T-helper 2 cell (primary cell): Measurements from ENCODE around the gene RDH13.
"Not testable (repeated sequence)": the region's sequence is repeated elsewhere in the genome, so short reads cannot be mapped to it uniquely, and the experiment has no call there.

ENCODE experiments used
- DNase-seq, 5 experiments: peaks; one replicate each; pipeline versions ENCODE4 v3.0.0 to v3.0.0-alpha.2; 2012 to 2022
- total RNA-seq, 2 donors: gene quantifications; one replicate each; lab custom pipeline; 2026; lab: John Stamatoyannopoulos, UW

The RDH13 gene, protein sequence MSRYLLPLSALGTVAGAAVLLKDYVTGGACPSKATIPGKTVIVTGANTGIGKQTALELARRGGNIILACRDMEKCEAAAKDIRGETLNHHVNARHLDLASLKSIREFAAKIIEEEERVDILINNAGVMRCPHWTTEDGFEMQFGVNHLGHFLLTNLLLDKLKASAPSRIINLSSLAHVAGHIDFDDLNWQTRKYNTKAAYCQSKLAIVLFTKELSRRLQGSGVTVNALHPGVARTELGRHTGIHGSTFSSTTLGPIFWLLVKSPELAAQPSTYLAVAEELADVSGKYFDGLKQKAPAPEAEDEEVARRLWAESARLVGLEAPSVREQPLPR
- total RNA-seq = 11.2 to 18.3 reads per million in 2 donors

DNA sequence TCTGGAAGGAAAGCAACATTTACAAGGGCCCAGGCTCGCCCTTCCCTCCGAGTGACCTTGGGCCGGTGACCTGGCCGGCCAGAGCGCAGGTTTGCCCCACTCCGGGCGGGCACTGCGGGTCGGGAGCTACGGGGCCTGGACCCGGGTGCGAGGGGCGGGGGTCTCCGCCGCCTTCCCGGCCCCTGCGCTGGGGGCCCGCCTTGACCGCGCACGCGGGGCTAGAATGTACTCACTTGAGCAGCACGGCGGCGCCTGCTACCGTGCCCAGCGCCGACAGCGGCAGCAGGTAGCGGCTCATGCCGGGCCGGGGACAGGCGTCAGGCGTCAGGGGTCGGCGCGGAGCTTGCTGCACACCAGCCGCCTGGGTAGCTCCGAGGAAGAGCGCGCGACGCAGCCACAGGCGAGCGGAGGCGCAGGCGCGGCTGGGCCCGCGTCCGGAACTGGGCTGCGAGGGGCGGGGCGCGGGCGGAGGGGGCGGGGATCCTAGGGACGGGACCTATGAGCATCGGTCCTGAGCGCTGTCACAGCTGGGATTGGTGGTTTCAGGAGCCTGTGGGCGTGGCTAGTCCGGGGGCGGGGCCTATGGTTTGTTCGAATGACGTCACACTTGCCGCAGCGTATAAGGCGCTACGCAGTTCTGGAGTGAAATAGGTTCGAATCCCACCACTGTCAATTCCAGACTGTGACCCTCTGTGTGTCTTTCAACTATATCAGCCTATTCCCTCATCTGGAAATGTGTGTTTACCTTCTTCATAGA lies at the start of gene RDH13:
RDH13 (minus strand) TSS at position 414 of the 757 bp plus-strand sequence; CDS start at position 298, 116 bp downstream.
- peak; percentile 94 to 98 (median 97) for DNase-seq

DNA sequence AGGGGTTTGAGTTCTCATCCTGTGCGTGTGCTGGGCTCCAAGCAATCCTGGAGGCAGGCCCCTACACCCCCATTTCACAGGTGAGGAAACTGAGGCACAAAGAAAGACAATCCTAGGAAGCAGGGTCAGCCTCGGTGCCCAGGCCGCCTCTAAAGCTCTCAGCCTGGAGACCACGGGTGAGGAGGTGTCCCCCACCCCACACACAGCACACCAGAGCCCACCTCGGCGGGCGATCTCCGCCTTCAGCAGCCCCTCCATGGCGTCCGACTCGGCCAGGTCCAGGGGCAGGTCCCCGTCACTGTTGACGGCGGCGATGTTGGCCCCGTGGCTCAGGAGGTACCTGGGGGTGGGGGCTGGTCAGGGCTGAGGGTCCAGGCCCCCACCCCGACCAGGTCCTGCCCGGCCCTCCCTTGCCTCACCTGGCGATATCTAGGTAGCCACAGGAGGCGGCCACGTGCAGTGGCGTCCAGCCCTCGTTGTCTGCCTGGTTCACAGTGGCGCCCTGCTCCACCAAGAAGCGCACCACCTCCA lies 49.4 kb upstream of the RDH13 start:
- no peak for DNase-seq

DNA sequence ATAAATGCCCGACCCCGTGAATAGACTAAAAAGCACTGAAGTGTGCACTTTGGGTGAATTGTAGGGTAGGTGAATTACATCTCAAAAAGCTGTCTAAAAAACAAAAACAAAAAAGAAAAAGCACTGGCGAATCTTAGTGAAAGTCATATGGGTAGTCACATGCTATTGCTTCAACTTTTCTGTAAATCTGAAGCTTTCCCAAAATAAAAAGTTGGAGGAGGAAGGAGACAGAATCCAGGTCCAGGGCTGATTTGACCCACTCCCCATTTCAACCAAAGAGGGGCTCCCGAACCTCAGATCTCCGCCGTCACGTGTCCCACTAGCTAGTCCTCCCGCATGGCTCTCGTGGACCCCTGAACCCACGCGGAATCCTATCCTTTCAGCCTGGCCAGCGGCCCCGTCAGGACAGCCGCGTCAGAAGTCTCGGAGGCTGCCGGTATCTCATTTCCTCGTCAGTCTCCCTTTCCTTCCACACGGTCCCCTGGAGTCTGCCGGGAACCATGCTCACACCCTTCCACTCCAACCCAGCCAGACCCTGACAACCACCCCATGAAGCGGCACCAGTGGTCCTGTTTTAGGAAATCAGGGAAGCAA lies 48.4 kb upstream of the RDH13 start:
- DNase-seq = no peak

DNA sequence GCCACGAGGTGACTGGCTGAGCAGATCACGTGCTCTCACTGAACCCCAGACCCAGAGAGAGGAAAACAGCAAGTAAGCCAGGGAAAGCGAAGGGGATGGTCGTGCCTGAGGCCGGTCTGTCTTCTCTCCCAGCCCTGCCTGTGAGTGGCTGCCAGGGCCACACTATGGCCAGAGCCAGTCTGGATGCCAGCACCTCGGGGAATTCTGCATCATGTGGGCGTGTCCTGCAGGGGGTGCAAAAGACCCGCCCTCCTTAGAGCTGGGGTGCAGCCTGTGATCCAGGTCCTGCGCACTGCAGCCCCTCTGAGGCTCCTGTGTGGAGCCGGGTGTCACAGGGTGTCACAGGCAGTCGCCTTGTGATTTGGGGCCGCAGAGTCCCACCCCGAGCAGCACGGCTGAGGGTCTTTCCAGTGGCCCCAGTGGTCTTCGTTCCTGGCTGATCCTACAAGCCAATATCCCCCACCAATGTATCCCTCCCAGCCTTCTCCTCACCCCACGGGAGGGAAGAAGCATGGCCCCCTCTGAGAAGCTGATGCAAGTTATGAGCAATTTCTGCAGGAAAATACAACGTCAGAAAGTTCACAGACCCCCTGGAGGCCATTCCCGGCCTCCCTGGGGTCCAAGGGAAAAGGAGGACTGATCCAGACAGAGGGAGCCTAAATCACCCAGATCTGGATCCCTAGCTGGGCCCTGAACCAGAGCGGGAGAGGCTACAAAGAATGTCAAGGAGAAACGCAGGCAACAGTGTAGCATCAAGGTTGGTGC lies 46.8 kb upstream of the RDH13 start:
- DNase-seq = no peak

DNA sequence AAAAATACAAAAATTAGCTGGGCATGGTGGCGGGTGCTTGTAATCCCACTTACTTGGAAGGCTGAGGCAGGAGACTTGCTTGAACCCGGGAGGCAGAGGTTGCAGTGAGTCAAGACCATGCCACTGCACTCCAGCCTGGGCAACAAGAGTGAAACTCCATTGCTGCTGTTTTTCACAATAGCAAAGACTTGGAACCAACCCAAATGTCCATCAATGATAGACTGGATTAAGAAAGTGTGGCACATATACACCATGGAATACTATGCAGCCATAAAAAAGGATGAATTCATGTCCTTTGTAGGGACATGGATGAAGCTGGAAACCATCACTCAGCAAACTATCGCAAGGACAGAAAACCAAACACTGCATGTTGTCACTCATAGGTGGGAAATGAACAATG lies 44.3 kb upstream of the RDH13 start:
- not testable (repeated sequence) for DNase-seq

DNA sequence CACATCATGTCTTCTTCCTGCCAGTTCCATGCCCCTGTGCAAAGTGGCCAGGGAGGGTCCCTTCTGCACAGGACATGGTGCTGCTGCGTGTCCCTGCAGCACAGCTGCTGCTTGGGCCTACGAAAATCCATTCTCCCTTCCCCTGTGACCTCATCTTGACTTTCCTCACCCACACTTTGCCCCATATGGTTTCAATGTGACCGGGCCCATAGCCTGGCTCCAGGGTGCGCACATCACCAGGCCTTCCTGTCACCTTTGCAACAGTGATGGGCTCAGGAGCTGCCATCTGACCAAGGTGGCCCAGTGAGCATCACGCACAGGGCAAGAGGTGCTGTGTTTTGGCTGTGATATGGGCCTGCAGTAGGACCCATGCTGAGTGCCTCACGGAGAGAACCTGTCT lies 43.6 kb upstream of the RDH13 start:
- no peak for DNase-seq

DNA sequence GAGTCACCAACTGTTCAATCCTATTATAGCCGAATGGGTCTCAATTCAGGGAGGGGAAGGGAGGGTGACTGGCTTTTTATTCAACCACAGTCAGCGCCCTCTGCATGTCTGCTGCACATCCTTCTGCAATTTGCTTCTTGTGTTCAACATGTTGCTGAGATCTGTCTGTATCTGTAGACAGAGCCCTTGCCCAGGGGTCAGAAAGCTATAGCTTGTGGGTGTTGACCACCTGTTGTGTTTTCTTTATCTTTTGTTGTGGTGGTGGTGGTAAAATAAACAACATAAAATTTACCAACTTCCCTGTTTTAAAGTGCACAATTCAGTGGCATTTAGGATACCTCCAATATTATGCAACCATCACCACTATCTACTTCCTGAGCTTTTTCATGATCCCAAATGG lies 42.3 kb upstream of the RDH13 start:
- no peak for DNase-seq

DNA sequence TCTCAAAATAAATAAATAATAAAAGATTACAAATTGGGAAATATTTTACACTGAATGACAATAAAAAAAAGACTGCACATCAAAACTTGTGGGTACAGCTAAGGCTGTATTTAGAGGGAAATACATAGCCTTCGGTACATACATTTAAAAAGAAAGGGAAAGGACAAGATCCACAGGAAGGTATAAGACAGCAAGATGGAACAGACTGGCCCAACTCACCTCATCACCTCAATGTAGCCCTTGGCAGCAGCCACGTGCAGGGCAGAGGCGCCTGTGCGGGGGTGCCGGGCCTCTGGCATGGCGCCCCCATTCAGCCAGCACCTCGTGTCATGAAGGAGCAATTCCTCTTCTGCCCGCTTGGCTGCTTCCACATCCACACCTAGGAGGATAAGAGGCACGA lies 40.2 kb upstream of the RDH13 start:
- no peak for DNase-seq

DNA sequence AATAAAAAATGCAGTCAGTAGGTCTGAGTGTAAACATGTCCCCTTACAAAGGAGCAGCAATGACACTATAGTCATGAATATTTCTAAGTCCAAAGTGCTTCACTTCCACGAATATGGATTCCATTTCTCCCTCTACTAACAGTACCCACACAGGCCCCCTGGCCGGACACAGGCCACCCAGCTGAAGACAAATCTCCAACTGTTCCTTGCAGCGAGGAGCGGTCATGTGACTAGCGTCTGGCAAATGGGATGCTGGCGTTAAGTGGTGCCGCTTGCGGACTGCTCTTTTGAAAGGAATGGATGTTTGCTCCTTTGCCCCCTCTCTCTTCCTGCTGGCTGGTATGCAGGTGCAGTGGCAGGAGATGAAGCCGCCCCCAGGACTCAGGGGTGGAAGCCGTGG lies 38.3 kb upstream of the RDH13 start:
- no peak for DNase-seq

DNA sequence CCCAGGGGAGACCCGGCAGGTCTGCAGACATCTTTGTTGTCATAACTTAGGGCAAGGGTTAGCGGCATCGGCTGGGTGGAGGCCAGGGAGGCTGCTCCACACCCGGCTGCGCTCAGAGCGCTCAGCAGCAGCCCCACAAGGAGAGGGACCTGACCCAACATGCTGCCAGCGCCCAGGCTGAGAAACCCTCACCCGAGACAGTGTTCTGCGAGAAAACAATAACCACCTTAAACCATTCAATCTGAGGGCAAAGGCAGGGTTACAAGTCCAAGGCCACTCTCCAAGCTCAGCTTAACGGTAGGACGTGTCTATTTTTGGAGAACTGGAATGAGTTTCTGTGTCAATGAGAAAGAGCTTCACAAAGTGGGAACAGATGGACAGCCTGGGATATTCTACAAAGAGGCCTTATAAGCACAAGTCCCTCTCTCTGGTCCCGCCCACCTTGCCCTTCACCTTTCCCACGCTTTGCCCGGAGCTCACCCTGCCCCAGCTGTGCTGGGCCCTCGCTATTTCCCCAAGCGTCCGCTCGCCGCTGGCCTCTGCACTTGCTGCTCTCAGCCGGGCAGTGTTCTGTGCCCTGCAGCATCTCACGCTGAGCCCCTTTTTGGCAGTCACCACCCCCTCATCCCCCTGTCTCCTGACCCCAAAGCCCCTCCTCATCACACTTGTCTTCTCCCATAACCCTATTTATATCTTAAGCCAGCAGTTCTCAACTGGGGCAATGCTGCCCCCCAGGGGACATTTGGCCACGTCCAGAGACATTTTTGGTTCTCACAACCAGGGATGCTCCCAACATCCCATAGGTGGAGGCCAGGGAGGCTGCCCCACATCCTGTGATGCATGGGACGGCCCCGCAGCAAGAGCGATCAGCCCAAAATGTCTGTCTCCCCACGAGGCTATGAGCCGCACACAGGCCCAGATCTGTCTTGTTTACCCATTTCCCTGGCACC lies 36.9 kb upstream of the RDH13 start:
- no peak for DNase-seq

DNA sequence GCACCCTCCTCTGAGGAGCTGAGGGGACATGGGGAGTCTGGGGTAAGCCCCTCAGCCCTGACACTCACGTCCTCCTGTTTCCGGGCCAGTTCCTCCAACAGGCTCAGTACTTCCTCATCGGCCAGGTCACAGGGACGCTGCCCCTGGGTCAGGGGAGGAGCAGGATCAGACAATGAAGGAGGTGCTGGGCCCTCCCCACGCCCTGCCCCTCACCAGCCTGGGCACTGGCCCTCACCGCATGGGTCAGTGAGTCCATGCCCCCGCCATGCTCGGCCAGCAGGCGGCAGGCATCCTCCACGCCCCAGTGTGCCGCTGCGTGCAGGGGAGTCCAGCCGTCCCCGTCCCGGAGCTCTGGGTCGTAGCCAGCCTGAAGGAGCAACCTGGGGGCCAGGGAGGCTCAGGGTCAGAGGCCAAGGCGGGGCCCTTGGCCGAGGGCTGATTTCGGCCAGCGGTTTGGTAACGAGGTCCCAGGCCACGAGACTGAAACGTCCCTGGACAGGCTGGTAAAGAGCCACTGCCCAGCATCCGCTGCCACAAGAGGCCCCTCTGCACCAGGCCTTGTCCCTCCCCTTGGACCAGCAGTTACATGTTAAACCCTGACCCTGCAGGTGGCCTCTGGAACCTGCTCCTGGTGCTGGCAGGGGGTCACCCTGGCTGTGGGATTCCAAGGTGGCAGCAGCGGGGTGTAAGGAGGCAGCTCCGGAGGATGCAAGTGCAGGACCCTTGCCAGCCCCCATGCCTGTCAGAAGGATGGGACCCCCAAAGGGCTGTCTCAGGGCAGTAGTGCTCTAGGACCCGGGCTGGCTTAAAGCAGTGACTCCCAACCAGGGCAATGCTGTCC lies 36.0 kb upstream of the RDH13 start:
- no peak for DNase-seq

DNA sequence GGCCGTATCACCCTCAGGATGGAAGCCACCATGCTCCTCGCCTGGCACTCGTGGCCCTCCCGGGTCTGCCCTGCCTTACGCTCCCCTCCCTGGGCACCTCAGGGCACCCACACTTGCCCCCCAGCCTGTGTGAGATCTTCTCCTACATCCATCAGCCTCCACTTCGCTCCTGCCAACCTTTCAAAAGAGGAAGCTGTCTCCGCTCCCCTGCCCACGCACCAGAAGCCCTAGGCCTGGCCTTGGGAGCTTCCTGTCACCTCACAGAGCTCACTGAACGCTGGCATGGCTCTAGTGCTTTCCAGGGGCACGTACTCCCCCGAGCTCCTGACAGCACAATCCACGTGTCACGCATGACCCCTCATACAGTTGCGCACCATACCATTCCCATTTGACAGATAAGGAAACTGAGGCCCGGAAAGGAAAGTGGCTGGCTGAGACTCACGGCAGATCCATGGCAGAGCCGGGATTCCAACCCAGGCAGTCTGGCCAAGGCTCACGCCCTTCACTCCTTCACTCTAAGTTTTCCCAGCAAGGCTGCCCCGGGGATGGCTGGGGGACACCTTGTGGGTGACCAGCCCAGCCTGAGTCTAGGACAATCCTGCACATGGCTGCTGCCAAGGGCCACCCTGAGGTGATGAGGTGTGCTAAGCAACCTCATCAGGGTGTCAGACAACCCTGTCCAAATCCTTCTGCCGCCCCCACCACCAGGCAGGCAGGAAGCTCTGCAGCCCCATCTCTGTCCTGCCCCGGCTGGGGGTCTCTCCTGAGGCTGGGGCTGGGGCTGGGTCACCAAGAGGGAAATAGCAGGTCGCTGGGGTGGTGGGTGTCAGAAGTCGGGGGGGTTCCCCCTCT lies 35.1 kb upstream of the RDH13 start:
- no peak for DNase-seq

DNA sequence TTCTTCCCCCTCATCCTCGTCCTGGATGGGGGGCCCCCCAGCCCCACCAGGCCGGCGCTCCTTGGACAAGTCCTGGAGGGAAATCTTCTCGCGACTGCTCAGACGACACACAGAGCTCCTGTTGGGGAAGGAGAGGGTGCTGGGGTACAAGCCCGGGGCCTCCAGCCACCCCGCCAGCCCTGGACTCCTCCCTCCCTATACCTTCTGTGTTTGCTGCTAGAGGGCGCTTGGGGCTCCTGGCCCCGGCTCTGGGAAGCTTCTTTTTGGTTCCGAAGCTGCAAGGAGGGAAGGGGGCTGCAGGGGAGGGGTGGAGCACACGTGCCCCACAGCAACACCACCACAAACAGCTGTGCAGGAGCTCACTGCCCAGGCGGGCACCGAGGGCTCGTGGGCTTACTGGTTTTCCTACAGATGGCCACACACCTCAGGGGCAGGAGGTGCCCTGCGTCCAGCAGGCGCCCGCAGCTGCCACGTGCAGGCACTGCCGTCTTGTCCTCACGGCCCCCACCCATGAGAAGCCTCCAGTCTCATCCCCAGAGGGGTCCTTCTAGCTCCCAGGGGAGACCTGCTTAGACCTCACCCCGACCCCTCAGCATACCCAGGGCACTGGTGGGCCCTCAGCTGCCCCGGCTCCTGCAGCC lies 33.2 kb upstream of the RDH13 start:
- DNase-seq = no peak

DNA sequence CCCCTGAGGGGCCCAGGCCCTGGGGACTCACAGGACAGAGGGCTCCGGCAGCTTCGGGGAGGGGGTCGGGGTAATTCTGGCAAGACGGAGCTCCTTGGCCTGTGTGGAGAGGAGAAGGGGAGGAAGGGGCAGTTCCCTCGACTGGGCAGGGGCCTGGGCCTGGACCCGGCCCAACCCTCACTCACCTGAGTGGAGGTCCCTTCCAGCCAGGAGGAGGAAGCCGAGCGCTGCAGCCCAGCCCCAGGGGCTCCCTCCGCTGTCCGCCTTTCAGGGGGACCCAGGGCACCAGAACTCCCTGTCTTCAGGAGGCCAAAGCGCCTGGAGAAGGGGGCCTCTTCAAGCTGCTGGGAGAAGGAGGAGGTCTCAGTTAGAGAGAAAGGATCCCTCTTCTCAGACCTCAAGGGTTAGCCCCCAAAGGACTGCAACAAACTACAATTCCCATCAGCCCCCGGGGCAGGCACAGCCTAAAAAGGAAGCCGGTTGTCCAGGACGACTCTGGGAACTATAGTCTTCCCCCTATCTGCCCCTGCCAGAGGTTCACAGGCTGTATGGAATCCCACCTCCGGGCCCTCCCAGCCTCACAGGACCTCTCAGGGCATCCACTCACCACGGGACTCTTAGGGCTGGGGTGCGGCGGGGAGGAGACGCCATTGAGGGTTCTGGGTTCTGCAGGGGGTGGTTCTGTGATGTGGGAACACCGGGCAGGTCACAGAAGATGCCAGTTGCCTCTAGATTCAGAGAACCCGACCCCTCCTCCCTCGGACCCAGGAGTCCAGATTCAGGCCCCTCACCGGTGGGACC lies 32.5 kb upstream of the RDH13 start:
- DNase-seq = no peak

DNA sequence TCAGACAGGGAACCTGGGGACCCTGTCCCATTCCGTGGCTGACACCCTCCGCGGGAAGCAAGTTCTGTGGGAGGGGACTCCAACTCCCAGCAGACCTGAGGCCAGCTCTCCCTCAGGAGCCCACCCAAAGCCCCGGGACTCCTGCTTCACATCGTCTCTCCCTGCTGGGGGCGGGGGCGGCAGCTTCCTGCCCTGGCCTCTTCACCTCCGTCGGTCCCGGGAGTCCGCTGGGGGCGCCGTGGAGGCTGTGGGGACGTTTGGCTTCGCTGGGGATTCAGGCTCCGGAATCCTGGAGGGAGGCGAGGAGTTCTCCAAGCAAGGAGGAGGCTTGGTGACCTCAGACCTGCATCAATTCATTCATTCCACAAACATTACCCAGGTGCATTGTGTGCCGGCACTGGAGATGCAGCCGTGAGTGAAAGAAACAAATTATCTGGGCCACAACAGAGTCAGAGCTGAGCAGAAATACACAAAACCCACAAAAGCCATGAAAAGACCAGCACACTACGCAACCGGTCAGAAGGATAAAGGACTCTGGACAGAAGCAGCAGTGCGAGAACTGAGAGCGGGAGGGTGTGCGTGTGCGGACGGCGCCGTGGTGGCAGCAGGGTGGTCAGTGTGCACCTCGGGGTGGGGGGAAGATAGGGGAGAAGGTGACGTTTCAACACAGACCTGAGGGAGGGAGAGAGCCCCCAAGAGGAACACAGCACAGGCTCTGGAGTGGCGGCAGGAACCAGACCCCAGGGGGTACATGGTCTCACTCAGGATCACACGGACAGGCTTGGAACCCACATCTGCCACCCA lies 31.7 kb upstream of the RDH13 start:
- no peak for DNase-seq

DNA sequence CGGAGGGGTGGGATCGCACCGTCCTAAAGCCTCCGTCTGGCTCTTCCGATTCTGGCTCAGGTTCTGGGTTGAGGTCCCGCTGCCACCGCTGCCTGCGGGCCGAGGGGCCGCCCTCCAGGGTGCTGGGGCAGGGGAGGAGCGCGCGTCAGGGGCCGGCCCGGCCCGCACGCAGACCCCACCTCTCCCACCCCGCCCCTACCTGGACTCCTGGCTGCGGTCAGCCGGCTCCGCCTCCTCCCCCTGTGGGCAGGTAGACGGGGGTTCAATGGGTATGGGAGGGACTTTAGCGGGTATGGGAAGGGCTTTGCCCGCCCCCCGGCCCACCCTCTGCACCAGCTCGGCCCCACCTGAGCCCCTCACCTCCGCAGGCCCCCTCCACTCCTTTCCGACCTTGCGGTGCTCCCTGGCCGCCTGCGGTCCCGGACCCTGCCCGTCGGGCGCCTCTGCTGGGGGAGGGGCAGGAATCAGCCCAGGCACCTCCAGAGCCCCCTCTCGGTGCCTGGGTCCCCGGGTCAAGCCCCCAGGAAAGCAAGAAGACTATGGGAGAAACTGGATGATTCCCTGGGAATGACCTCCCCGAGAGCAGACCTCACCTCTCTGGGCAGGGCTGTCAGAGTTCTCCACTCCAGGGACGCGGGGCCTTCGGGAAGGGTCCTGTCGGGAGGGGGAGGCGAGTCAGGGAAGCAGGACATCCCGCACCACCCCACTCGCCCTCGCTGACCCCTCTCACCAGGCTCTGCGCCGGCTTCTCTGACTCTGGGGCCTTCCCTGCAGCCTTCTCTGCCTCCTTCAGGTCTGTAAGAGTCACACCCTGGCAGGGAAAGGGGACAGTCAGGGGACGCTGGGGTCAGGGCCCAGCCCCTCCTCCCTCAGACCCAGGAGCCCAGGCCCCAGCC lies 29.7 kb upstream of the RDH13 start:
- no peak for DNase-seq
